SH-SY5Y (cell line): ENCODE data around the gene ZDHHC14.

Experiments used
- GATA2 ChIP-seq: IDR thresholded peaks from 2 replicates; pipeline ENCODE4 v1.6.1; 2011; ENCODE audit warnings: mild to moderate bottlenecking, low read depth, low read length
- GATA3 ChIP-seq: IDR thresholded peaks from 2 replicates; pipeline ENCODE4 v1.6.1; 2011; ENCODE audit warnings: low read depth, mild to moderate bottlenecking, low read length, moderate library complexity

GRCh38 chr6:157594292-157594691 is 213.3 kb downstream of the ZDHHC14 start:
- TF ChIP-seq GATA2 (no peak), GATA3 (no peak)
